Glomerular endothelial cell (primary cell): Measurements from ENCODE around the gene SETD1A. TPM values are rescaled to one million over a fixed set of nuclear protein-coding genes. Genes with fewer than 3 reads are reported as not detected.
"Not testable (repeated sequence)": the region's sequence is repeated elsewhere in the genome, so short reads cannot be mapped to it uniquely, and the experiment has no call there.

Source experiments
- DNase-seq: peaks from one replicate; pipeline ENCODE4 v3.0.0-alpha.2; 2011; ENCODE audit warnings: low read depth, low spot score; ENCODE audit errors: extremely low read depth
- total RNA-seq: library from RNA; depleted of rRNA; stranded (reverse); fragments of >200 nt; gene quantifications from 2 replicates; pipeline ENCODE4 v1.2.3, GENCODE V29; 2015

SETD1A gene
- total RNA-seq, 1 donor from 2014 or later = 12.5 TPM

DNA sequence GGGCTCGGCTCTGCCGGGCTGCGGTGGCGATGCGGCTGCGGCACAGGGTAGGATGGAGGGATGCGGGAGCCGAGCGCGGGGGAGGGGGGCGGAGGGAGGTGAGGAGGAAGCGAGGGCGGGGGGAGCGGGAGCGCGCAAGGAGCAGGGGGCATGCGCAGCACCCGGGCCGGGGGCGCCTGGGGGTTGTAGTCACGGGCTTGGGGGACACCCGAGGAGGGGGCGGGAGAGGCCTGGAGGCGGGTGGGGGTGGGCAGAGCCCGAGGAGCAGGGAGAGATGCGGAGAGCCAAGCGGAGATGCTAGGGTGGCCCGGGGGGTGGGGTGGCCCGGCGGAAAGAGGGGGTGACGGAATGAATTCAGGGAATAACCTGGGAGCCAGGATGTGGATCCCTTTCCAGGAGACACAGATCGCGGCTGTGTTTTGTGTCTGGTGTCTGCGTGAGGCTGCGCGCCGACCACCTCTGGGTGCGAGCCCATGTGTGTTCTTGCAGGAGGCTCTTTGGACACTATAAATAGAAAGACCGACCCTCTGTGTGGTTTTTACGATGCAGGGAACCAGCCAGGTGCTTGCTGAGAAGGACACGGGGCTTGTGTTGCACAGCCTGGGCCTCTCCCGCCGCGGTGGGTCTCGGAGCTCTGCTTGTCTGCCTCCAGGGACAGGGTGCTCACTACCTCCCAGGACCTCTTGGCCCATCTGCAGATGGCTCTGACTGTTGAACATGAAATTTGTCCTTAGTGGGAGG lies 53.2 kb downstream of the SETD1A start, which contains the start of gene STX1B:
Gene STX1B, minus strand, starts transcription at position 54 of the 741 bp plus-strand sequence. CDS start 242 bp downstream, outside the sequence.
- DNase-seq = no peak

DNA sequence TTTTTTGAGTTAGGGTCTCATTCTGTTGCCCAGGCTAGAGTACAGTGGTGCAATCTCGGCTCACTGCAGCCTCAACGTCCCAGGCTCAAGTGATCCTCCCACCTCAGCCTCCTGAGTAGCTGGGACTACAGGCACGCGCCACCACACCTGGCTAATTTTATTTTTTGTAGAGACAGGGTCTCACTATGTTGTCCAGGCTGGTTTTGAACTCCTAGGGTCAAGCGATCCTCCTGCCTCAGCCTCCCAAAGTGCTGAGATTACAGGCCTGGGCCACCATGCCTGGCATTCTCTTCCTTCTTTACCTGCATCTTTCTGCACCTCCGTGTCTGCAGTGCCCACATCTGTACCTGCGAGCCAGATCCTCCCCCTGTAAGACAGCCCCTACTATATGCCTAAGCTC lies 54.3 kb downstream of the SETD1A start:
- DNase-seq = not testable (repeated sequence)

DNA sequence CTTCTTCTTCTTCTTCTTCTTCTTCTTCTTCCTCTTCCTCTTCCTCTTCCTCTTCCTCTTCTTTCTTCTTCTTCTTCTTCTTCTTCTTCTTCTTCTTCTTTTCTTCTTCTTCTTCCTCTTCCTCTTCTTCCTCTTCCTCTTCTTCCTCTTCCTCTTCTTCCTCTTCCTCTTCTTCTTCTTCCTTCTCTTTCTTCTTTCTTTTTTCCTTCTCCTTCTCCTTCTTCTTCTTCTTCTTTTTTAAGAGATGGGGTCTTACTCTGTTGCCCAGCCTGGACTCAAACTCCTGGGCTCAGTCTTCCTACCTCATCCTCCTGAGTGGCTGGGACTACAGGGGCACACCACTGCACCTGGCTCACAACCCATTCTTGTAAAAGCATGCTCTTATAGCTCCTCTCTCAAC lies 55.7 kb downstream of the SETD1A start:
- DNase-seq = not testable (repeated sequence)

DNA sequence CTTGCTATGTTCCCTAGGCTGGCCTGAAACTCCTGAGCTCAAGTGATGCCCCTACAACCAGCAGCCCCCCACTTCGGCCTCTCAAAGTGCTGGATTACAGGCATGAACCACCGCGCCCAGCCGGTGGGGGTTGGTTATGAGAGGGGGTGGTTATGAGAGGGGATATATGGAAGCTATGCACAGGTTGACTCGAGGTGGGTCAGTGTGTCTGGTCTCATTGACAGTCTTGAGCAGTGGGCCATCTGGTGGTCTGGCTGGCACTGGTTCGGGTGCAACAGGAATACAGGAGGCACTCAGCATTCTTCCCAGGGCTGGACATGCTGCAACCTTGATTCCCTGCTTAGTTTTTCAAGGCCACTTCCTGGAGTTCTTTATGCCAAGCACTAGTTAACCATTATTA lies 58.5 kb downstream of the SETD1A start:
- no peak for DNase-seq

DNA sequence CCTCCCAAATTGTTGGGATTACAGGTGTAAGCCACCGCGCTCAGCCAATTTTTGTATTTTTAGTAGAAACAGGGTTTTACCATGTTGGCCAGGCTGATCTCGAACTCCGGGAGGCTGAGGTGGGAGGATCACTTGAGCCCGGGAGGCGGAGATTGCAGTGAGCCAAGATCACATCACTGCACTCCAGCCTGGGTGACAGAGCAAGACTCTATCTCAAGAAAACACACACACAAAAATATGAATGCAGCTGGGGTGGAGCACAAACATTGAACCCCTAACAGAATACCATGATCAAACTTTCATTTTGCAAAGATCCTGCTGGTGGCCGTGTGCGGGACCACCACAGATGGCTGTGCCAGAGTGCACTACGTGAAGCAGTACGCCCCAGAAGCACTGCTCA lies 60.2 kb downstream of the SETD1A start:
- not testable (repeated sequence) for DNase-seq

DNA sequence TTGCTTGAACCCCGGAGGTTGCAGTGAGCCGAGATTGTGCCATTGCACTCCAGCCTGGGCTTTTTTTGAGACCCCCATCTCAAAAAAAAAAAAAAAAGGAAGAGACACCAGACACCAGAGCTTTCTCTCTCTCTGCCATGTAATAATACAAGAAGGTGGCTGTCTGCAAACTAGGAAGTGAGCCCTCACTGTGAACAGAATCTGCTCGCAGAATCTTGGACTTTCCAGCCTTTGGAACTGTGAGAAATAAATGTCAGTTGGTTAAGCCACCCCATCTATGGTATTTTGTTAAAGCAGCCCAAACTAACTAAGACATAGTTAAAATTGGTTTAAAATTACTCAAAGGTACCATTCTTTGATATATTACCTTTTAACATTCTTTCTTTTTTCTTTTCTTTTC lies 63.0 kb downstream of the SETD1A start:
- no peak for DNase-seq

DNA sequence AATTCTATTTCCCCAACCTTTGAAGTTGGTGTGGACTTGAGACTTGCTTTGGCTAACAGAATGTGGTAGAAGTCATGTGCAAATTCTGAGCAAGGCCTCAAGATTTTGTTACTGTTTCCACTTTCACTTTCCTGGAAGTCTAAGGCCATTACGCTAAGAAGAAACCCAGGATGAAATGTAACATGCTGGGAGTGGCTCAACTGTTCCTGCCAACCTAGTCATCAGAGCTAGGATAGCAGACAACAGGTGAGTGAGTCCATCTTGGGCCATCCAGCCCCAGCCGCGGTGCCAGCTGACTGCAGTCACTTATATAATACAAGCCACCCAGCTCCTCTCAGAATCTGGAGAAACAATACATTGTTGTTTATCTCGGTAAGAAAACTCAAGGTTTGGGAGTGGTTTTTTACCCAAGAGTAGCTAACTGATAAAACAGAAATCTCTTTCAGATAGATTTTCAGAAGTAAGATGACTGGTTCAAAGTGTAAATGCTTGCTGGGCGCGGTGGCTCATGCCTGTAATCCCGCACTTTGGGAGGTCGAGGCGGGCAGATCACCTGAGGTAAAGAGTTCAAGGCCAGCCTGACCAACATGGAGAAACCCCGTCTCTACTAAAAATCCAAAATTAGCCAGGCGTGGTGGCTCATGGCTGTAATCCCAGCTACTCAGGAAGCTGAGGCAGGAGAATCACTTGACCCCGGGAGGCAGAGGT lies 65.1 kb downstream of the SETD1A start:
- DNase-seq = no peak

DNA sequence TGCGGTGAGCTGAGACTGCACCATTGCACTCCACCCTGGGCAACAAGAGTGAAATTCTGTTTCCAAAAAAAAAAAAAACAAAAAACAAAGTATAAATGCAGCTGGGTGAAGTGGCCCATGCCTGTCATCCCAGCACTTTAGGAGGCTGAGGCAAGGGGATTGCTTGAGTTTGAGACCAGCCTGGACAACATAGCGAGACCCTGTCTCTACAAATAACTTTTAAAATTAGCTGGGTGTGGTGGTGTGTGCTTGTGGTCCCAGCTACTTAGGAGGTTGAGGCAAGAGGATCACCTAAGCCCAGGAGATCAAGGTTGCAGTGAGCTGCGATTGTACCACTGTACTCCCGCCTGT lies 65.7 kb downstream of the SETD1A start:
- no peak for DNase-seq

DNA sequence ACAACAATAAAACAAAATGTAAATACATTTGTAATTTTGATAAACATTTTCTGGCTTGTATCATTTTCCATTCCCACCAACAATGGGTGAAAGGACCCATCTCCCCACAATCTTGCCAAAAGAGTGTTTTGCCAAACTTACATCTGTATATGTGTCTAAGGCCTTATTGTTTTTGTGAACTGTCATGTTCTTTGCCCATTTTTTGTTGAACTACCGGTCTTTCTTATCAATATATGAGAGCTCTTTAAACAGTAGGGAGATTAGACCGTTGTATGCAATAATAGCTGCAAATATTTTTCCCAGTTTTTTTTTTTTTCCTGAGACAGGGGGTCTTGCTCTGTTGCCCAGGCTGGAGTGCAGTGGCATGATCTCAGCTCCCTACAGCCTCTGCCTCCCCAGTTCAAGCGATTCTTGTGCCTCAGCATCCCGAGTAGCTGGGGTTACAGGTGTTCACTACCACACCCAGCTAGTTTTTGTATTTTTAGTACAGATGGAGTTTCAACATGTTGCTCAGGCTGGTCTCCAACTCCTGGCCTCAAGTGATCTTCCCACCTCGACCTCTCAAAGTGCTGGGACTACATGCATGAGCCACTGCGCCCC lies 66.2 kb downstream of the SETD1A start:
- DNase-seq = no peak

DNA sequence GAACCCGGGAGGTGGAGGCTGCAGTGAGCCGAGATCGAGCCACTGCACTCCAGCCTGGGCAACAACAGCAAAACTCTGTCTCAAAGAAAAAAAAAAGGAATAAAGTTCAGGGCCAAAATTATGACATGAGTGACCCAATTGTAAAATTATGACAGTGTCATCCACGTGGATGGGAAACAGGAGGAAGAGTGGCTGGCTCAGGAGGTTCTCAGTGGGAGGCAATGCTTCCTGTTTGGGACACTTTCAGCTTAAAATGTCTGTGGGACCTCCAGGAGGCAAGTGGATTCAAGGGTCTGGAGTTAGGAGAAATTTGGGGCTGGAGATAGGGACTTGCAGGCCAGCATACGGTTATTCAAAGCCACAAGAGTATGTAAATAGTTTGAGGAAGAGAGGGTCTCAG lies 67.8 kb downstream of the SETD1A start:
- no peak for DNase-seq

DNA sequence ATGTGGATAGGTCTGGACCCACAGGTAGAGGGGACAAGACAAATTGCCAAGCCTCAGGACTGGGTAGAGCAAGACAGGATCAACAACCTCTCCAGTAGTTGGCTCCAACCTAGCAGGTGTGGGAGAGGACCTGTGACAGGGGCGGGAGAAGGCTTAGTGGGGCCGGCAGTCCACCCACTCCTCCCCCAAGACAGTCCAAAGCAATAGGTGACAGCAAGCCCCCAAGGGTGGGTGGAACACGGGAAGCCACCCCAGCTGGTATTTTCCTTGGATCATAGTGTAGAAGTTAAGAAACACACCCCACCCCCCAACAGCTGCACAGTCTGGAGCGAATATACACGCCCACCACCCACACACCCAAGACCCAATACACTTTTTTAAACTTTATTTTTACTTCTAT lies 71.7 kb downstream of the SETD1A start:
- DNase-seq = no peak

DNA sequence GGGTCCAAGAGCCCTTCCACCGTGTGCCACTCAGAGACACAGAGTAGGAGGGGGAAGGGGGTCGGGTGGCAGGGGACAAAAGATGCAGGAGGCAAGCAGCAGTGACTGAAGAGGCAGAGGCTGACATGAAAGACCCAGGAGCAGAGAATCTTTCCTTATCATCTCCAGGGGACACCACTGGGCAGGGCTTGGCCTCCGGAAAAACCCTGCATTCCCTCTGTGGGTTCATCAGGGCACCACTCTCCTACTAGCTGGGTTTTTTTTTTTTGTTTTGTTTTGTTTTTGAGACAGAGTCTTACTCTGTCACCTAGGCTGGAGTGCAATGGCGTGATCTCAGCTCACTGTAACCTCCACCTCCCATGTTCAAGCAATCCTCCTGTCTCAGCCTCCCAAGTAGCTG lies 73.7 kb downstream of the SETD1A start:
- DNase-seq = no peak

DNA sequence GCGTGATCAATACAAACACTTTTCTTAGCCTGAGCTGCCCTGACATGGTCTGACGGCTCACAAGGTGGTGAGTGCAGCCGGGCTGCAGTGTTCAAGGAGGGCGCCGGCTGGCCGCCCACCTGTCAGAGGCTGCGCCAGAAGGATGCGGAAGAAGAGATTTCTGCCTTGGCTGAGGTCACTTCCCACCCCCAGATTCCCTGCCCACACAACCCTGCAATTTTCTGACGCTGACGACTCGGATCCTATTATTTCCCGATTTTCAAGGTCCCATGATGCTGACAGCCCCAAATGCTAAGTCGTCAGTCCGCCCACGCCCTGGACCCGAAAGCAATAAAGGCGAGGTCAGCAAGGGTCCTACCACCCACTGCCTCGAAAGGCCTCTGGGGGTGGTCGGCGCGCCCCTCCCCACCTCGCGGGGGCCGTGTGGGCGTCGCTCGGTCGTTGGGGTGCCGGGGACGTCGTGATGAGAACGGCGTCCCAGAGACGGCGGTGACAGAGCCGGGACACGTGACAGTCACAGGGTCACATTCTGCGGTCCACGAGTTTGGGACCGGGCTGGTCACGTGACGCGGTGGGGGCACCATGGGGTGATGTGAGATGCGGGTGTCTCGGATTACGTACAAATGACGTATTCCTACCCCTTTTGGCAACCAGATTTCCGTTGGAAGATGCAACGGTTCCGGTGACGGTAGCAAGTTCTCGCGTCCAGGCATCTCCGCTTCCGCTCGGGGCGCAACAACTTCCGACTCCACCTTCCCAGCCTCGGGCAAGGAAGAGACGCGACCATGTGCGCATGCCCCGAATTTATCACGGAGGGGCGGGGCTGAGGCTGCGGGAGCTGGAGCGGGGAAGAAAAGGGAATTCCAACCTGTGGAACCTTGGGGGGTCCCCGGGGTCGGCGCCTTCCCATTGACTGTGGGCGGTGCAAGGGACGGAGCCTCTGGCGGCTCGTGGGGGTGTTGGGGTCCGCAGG lies 75.5 kb downstream of the SETD1A start, which contains the start of gene STX4:
Gene STX4, plus strand, starts transcription at position 823 of the 973 bp plus-strand sequence. CDS start 248 bp downstream, outside the sequence.
- DNase-seq = peak; percentile 91

DNA sequence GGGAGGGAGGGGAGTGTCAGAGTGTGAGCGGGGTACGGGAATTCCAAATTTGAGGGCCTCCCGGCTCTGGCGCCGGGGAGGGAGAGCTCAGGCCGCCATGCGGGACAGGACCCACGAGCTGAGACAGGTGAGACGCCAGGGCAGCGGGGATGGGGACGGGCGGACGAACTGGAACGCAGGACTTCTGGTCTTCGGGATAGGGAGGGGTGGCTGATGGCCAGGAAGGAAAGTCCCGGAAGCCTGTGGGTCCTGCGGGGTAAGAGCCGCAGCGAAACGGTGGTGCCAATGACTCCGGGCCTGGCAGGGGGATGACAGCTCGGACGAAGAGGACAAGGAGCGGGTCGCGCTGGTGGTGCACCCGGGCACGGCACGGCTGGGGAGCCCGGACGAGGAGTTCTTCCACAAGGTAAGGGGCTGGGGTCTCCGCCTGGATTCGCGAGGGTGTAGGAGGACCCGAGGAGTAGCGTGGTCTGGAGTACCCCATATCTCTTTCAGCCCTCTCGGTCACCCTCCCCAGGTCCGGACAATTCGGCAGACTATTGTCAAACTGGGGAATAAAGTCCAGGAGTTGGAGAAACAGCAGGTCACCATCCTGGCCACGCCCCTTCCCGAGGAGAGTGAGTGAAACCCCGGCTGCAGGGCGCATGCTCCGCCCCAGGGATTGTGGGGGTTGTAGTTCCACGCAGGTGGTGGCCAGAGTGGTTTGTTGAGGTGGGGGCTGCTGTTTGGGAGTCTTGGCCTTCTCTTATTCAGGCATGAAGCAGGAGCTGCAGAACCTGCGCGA lies 76.3 kb downstream of the SETD1A start:
- DNase-seq = no peak

Other genes starting within 250 kb of the SETD1A start
- 17.6 and 25.3 TPM in 2 replicates for gene PHKG2, start 209.3 kb upstream of the SETD1A start, total RNA-seq
- 2.0 and 6.5 TPM in 2 replicates for gene CFAP119, start 195.7 kb upstream of the SETD1A start, total RNA-seq
- 100.0 and 115 TPM in 2 replicates for gene RNF40, start 195.4 kb upstream of the SETD1A start, total RNA-seq
- 12.1 and 17.5 TPM in 2 replicates for gene ZNF629, start 170.5 kb upstream of the SETD1A start, total RNA-seq
- 44.5 and 54.5 TPM in 2 replicates for gene BCL7C, start 63.7 kb upstream of the SETD1A start, total RNA-seq
- 0.19 and 0.53 TPM in 2 replicates for gene CTF1, start 61.1 kb upstream of the SETD1A start, total RNA-seq
- gene FBXL19, start 34.2 kb upstream of the SETD1A start, total RNA-seq = 29.5 and 29.9 TPM in 2 replicates
- 40.0 and 47.3 TPM in 2 replicates for gene ORAI3, start 8.7 kb upstream of the SETD1A start, total RNA-seq
- 7.8 and 12.7 TPM in 2 replicates for gene HSD3B7, start 27.5 kb downstream of the SETD1A start, total RNA-seq
- 0.41 and 2.6 TPM in 2 replicates for gene STX1B, start 52.9 kb downstream of the SETD1A start, total RNA-seq
- gene STX4, start 75.8 kb downstream of the SETD1A start, total RNA-seq = 36.4 and 44.7 TPM in 2 replicates
- gene ZNF668, start 116.5 kb downstream of the SETD1A start, total RNA-seq = 13.8 and 16.3 TPM in 2 replicates
- gene ZNF646, start 116.7 kb downstream of the SETD1A start, total RNA-seq = 17.6 and 22.1 TPM in 2 replicates
- 0.68 and 4.8 TPM in 2 replicates for gene PRSS53, start 131.2 kb downstream of the SETD1A start, total RNA-seq
- gene VKORC1, start 137.0 kb downstream of the SETD1A start, total RNA-seq = 162 and 167 TPM in 2 replicates
- 67.5 and 73.5 TPM in 2 replicates for gene BCKDK, start 150.6 kb downstream of the SETD1A start, total RNA-seq
- gene KAT8, start 159.9 kb downstream of the SETD1A start, total RNA-seq = 29.1 and 32.6 TPM in 2 replicates
- gene PRSS8, start 178.0 kb downstream of the SETD1A start, total RNA-seq = 0.12 and 1.5 TPM in 2 replicates
- 0.10 TPM in 1 of 2 replicates, not detected in the other for gene PRSS36, start 192.3 kb downstream of the SETD1A start, total RNA-seq
- 66.1 and 107 TPM in 2 replicates for gene FUS, start 222.4 kb downstream of the SETD1A start, total RNA-seq
- gene PYCARD, start 245.0 kb downstream of the SETD1A start, total RNA-seq = 32.2 and 33.1 TPM in 2 replicates